ENCODE results near the gene GRIA2.

The GRIA2 gene

DNA sequence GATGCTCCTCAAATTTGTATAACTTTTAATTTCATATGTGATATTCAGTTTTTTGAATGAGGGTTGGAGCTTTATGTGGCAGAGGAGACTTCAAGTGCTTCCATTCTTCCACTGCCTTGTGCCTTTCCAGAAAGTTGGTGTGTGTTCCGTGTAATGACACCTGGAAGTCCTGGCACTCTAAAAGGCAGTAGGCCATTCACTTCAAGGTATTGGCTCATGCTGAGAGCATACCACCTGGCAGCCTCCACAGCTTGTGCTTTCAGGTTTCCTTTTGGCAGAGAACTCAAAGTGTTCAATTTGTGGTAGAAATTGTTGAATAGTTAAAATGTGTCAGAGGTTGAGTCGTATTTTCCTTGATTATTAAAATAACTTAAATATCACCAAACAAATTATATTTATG is 49.6 kb downstream of the GRIA2 start:
- DNase-seq = no peak

- DNase-seq = no peak
These were observed 50.0 kb downstream of the GRIA2 start for GRCh38 chr4:157270552-157270951.

DNA sequence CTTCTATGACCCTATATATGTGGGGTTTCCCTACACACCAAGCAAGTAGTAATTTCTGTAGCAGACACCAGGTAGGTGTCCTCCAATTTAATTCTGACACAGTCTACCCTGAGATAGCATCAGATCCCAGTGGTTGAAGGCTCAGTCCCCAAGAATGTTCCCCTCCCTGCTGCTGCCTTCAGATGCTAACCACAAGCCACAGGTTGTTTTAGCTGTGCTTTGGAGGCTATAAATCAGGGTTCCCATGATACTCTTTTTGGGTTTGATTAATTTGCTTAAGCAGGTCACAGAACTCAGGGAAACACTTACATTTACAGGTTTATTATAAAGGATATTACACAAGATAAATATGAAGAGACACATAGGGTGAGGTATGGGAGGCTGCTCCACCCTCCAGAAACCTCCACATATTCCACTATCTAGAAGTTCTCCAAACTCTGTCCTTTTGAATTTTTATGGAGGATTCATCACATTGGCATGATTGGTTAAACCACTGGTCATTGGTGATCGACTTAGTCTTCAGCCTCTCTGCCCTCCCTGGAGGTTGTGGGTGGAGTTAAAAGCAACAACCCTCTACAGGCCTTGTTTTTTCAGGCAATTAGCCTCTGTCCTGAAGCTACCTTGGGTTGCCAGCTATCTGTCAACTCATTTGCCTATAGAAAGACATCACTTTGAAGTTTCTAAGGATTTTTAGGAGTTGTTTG is 50.8 kb downstream of the GRIA2 start:
- no peak for DNase-seq

GRCh38 chr4:157280673-157281072 is 60.1 kb downstream of the GRIA2 start:
- DNase-seq = no peak

DNA sequence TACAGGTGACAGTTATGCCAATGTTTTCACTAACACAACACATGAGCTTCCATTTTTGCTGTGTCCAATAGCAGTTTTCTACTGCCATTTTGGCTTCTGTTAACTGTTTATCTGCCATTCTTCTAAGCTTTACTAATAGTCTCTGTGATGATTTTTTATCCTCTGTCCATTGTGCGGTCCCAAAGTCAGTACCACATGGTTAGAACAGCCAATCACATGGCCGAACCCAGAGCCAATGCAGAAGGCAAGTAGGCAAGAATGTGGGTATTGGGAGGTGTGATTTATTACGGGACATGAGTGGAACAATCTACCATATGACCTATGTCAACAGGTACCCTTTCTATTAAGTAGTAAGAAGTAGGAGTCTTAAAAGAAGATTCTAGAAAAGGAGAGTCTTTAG is 61.5 kb downstream of the GRIA2 start:
- no peak for DNase-seq

DNA sequence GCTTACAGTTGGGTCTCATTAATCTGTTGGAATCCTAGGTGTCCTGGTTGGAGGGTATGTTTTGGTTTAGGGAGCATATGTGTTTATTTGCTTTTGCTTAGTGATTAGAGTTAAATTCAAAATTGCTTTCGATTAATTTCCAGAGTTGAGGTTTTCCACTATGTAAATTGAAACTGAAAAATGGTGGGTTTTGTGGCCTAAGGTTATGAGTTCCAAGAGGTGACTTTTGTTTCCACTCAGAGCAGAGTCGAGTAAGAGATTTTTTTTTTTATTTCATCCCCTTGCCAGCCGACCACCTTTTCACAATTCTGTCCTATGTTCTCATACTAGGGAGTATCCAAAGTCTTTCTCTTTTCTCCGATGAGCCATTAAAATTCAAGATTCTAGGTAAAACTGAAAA is 66.9 kb downstream of the GRIA2 start:
- DNase-seq = no peak

- no peak for DNase-seq
These were observed 70.1 kb downstream of the GRIA2 start for GRCh38 chr4:157290622-157291021.

DNA sequence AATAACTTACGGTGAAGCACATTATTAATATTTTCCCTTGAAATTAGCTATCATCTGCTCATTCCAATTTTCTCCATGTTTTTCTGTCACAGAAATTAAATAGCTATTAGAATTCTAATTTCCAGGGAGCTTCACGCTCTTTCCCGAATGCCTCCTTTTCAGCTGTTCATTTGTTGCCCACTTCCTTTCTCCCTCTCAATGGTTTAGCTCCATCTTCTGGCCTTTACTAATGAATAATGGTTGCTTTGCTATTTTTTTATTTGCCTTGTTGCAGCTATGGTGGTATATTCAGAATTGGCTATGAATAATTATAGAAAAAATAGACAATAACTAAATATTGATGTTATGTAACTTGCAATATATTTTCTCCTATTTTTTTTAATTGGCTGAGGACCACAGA is 70.5 kb downstream of the GRIA2 start:
- DNase-seq = no peak

GRCh38 chr4:157293673-157294072 is 73.1 kb downstream of the GRIA2 start:
- DNase-seq = no peak

- DNase-seq = no peak
These were observed 74.0 kb downstream of the GRIA2 start for GRCh38 chr4:157294575-157294974.

- DNase-seq = no peak
These were observed 80.2 kb downstream of the GRIA2 start for GRCh38 chr4:157300701-157301100.

- DNase-seq = no peak
These were observed 83.0 kb downstream of the GRIA2 start for GRCh38 chr4:157303471-157303960.

DNA sequence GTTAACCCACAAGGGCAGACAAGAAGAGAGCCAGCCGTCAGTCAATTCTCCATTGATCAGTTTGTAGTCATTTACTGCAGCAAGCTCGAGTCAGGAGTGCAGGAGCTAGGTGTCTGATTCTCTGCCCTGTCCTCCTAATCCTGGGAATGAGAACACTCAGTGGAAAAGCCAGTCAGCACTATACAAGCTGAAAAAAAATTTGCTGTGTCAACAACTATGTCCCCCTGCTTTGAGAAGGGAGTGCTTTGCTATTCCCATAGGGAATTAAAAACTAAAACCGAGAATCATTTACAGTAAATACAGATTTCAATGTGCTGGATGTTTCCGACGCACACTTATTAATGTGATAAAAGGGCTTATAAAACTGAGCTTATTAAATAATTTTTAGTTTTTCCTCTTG is 84.2 kb downstream of the GRIA2 start:
- DNase-seq = no peak

DNA sequence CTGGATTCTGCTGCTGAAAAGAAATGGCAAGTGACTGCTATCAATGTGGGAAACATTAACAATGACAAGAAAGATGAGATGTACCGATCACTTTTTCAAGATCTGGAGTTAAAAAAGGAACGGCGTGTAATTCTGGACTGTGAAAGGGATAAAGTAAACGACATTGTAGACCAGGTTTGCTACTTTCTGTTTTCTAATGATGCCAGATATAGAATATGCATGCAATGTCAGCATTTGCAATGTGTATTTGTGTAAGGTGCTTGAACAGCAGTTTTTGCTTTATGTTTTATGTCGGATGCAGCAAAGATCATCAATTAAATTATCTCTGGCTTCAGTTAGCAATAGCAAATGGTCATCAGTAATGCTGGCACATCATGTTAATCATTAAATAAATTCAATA is 92.2 kb downstream of the GRIA2 start:
- no peak for DNase-seq

GRCh38 chr4:157314906-157315305 is 94.4 kb downstream of the GRIA2 start:
- DNase-seq = no peak

DNA sequence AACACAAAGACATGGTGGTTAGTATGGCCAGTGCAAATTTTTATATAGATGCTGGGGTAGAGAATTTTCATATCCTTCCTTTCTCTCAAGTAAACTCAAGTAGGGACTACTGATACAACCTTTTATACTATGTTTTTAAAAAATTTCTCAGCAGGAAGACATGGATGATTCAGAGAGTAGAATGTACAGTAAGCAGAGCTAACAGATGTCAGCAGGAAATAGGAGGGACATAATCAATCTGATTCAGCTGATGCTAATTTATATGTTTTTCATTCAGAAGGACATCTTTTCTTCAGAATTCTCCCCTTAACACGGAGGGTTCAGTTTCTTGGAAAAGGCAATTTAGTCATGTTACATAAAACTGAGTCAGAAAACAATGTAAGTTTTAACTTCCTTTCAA is 95.4 kb downstream of the GRIA2 start:
- DNase-seq = no peak

DNA sequence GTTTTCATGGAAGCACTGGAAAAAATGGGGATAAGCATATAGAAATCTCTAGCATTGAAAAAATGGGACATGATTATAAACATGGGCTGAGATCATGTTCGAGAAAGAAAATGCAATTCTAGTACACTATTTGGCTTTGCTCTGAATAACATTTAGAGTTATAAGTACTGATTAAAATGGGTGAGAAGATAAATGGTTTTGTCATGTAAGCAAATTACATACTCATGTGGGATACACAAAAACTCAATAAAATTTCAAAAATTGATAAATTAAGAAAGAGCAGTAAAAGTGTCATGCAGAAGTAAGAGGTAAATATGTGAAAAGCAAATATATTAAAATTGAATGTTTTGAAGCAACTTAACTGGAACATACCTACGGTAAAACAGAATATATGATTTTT is 99.6 kb downstream of the GRIA2 start:
- no peak for DNase-seq

DNA sequence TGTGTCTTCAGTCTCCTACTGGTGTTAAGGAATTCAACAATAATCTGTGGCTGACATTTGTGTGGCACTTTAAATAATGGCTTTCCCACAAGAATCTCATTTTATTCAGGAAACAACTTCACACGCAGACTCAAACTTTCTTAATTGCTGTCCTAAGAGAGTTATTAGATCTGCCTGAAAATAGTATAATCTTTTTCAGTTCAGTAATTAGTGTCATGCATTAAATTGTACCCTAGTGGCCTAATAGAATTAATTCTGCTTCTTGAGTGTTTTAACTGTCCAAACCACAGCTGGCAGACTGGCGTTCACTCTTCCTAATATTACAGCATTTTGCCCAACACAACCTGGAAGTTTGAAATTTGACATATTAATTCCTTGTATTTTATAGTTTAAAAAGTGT is 107.1 kb downstream of the GRIA2 start:
- DNase-seq = no peak

- no peak for DNase-seq
These were observed 137.4 kb downstream of the GRIA2 start for GRCh38 chr4:157357887-157358286.

DNA sequence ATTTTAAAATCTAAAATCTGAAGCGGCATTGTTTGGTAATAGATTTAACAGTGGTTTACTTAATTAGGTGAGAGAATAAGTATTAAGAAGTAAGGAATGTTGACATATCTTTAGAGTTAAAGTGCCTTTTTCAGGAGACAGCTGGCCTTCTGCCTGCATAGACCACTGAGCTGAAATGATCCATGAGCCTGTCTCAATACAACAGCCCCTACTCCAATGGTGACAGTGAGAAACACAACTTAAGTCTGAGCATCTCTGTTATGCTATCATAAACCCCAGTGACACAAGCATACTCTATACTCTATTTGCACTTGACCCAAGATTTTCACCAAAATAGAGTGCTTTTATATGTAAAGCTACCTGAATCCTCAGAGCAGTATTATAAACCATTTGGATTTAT is 137.9 kb downstream of the GRIA2 start:
- DNase-seq = no peak

DNA sequence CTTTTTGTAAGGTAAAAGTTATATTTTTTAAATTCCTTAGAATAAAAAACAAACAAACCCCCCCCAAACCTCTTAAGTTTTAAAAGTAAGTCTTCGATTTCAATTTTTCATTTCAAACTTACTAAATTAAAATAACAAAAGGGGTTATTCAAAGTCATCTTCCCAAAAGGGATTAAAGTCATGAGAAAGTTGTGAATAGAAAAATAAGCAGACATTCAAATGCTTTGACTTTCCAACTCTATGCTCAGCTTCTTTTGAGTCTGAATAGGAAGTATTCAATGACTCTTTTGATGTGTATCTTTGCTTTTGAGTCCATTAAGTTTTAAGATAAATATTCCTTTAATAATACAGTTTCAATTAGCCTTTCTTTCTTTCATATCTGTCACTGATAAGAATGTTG is 138.3 kb downstream of the GRIA2 start:
- DNase-seq = no peak

- DNase-seq = no peak
These were observed 142.8 kb downstream of the GRIA2 start for GRCh38 chr4:157363360-157363759.

DNA sequence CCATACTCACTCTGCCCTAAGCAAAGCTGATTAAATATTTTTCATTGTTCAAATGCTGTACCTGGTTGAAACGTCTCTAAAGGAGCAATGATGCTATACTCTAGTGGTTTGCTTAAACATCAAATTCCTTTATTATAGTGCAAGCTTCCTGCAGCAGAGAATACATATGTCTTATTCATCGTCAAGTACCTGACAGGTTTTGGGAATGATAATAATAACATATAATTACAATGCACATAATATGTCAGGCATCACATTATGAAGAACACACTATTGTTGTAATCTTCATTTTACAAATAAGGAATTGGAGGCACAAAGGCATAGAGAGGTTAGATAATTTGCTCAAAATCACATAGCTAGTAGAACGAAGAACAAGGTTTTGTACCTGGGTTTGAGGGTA is 151.6 kb downstream of the GRIA2 start:
- DNase-seq = no peak

GRCh38 chr4:157372567-157372966 is 152.0 kb downstream of the GRIA2 start:
- no peak for DNase-seq

- no peak for DNase-seq
These were observed 169.2 kb downstream of the GRIA2 start for GRCh38 chr4:157389741-157390140.
